Peyer's patch (tissue), 4 donors: ENCODE measurements around the gene MKNK1.

Experiments
- CTCF ChIP-seq, 6 experiments: fragments of 450-650 bp in 4 of 6; fragments of 200-600 bp in 2 of 6; sonication (generic) in 1 of 6; IDR thresholded peaks; one replicate each; pipeline ENCODE4 v1.5.1; 2017 to 2019; ENCODE audit warnings: antibody characterized with exemption in 6 of 6, mild to moderate bottlenecking in 3 of 6, moderate library complexity in 1 of 6
- POLR2A ChIP-seq, 2 donors: fragments of 450-650 bp; IDR thresholded peaks; one replicate each; pipeline ENCODE4 v1.5.1; 2017; ENCODE audit warnings: antibody characterized with exemption in 2 of 2, mild to moderate bottlenecking in 2 of 2, moderate library complexity in 2 of 2

GRCh38 chr1:46577671-46578070 is 26.4 kb downstream of the MKNK1 start:
- TF ChIP-seq CTCF (IDR thresholded peaks at IDR 0.05) (no peak), POLR2A (IDR thresholded peaks at IDR 0.05) (no peak)
